ENCODE measurements around the gene ACAP2.

Gene ACAP2

DNA sequence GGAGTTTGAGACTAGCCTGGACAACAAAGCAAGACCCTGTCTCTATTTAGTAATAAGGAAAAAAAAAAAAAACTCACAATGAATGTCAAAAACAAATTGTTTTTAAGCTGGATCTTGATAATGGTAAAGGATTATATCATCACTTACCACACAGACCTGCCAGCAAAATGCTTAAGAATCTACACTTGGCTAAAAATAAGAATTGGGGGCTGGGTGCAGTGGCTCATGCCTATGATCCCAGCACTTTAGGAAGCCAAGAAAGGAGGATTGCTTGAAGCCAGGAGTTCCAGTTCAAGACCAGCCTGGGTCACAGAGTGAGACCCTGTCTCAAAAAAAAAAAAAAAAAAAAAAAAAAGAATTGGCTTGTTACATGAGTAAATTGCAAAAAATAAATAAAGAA is 31.0 kb downstream of the ACAP2 start:
- H3K4me3 ChIP-seq (ENCODE audit: severe bottlenecking): no peak overlapping the region
- no peaks in the 10 kb centered on the region for H3K4me1 ChIP-seq (ENCODE audit: insufficient read depth, poor library complexity, severe bottlenecking)
- H3K9me3 ChIP-seq (ENCODE audit: severe bottlenecking): no peaks in the 10 kb centered on the region
- no peaks in the 10 kb centered on the region for H3K36me3 ChIP-seq (ENCODE audit: low read depth)
- TF ChIP-seq, protein P1, sequence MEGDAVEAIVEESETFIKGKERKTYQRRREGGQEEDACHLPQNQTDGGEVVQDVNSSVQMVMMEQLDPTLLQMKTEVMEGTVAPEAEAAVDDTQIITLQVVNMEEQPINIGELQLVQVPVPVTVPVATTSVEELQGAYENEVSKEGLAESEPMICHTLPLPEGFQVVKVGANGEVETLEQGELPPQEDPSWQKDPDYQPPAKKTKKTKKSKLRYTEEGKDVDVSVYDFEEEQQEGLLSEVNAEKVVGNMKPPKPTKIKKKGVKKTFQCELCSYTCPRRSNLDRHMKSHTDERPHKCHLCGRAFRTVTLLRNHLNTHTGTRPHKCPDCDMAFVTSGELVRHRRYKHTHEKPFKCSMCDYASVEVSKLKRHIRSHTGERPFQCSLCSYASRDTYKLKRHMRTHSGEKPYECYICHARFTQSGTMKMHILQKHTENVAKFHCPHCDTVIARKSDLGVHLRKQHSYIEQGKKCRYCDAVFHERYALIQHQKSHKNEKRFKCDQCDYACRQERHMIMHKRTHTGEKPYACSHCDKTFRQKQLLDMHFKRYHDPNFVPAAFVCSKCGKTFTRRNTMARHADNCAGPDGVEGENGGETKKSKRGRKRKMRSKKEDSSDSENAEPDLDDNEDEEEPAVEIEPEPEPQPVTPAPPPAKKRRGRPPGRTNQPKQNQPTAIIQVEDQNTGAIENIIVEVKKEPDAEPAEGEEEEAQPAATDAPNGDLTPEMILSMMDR (IDR thresholded peaks at IDR 0.05; ENCODE audit: poor library complexity, severe bottlenecking): no peak
- H3K27ac ChIP-seq (ENCODE audit: poor library complexity, severe bottlenecking): no peak overlapping the region
- ATAC-seq (ENCODE audit: low read depth) (no peak), DNase-seq (ENCODE audit: low spot score) (no peak)
- H3K27me3 ChIP-seq (ENCODE audit: insufficient read depth, poor library complexity, severe bottlenecking): no peaks in the 10 kb centered on the region

DNA sequence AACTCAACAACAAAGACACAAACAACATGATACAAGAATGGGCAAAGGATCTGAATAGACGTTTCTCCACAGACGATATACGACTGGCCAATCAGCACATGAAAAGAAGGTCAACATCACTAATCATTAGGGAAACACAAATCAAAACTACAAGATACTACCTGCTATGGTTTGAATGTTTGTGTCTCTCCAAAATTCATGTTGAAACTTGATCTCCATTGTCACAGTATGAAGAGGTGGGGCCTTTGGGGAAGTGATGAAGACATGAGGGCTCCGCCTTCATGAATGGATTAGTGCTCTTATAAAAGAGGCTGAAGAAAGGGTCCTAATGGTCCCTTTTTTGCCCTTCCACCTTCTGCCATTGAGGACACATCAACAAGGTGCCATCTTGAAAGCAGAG is 32.3 kb downstream of the ACAP2 start:
- no peaks in the 10 kb centered on the region for H3K4me1 ChIP-seq (ENCODE audit: insufficient read depth, poor library complexity, severe bottlenecking)
- no peak overlapping the region for H3K4me3 ChIP-seq (ENCODE audit: severe bottlenecking)
- TF ChIP-seq, protein P1 (IDR thresholded peaks at IDR 0.05; ENCODE audit: poor library complexity, severe bottlenecking): no peak
- H3K9me3 ChIP-seq (ENCODE audit: severe bottlenecking): no peaks in the 10 kb centered on the region
- DNase-seq (ENCODE audit: low spot score) (no peak), ATAC-seq (ENCODE audit: low read depth) (no peak)
- no peaks in the 10 kb centered on the region for H3K27me3 ChIP-seq (ENCODE audit: insufficient read depth, poor library complexity, severe bottlenecking)
- no peak overlapping the region for H3K27ac ChIP-seq (ENCODE audit: poor library complexity, severe bottlenecking)
- H3K36me3 ChIP-seq (ENCODE audit: low read depth): no peaks in the 10 kb centered on the region

DNA sequence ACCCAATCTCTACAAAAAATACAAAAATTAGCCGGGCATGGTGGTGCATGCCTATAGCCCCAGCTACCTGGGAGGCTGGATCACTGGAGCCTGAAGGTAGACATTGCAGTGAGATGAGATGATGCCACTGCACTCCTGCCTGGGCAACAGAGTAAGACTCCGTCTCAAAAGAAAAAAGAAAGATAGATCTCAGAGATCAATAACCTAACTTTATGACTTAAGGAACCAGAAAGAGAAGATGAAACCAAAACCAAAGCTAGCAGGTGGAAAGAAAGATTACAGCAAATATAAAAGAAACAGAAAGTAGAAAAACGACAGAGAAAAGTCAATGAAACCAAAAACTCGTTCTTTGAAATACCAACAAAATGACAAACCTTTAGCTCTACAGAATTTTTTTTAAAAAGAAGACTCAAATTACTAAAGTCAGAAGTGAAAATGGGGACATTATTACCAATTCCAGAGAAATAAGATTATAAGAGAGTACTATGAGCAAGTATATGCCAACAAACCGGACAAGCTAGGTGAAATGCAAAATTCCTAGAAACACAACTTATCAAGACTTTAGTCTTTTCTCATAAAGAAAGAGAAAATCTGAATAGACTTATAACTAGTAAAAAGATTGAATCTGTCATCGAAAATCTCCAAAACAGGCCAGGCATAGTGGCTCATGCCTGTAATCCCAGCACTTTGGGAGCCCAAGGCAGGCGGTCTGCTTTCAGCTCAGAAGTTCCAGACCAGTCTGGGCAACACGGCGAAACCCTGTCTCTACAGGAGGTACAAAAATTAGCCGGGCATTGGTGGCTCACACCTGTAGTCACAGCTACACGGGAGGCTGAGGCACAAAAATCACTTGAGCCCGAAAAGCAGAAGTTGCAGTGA is 35.0 kb downstream of the ACAP2 start:
- Histone ChIP-seq H3K27ac (ENCODE audit: poor library complexity, severe bottlenecking) (no peak overlapping the region), H3K27me3 (ENCODE audit: insufficient read depth, poor library complexity, severe bottlenecking) (no peaks in the 10 kb centered on the region), H3K9me3 (ENCODE audit: severe bottlenecking) (no peaks in the 10 kb centered on the region), H3K4me1 (ENCODE audit: insufficient read depth, poor library complexity, severe bottlenecking) (no peaks in the 10 kb centered on the region), H3K36me3 (ENCODE audit: low read depth) (no peaks in the 10 kb centered on the region), H3K4me3 (ENCODE audit: severe bottlenecking) (no peak overlapping the region)
- TF ChIP-seq, protein P1 (IDR thresholded peaks at IDR 0.05; ENCODE audit: poor library complexity, severe bottlenecking): no peak
- DNase-seq (ENCODE audit: low spot score) (no peak), ATAC-seq (ENCODE audit: low read depth) (no peak)

DNA sequence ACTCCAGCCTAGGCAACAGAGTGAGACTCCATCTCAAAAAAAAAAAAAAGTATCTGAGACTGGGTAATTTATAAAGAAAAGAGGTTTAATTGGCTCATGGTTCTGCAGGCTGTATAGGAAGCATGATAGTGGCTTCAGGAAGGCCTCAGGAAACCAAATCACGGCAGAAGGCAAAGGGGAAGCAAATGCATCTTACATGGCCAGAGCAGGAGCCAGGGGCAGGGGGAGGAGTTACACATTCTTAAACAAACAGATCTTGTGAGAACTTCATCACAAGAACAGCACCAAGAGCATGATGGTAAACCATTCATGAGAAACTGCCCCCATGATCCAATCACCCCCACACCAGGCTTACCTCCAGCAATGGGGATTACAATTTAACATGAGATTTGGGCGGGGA is 37.2 kb downstream of the ACAP2 start:
- Histone ChIP-seq H3K27ac (ENCODE audit: poor library complexity, severe bottlenecking) (no peak overlapping the region), H3K4me3 (ENCODE audit: severe bottlenecking) (no peak overlapping the region), H3K4me1 (ENCODE audit: insufficient read depth, poor library complexity, severe bottlenecking) (no peaks in the 10 kb centered on the region), H3K27me3 (ENCODE audit: insufficient read depth, poor library complexity, severe bottlenecking) (no peaks in the 10 kb centered on the region), H3K36me3 (ENCODE audit: low read depth) (no peaks in the 10 kb centered on the region; the same call in 1 of the 2 replicates), H3K9me3 (ENCODE audit: severe bottlenecking) (no peaks in the 10 kb centered on the region)
- TF ChIP-seq, protein P1 (IDR thresholded peaks at IDR 0.05; ENCODE audit: poor library complexity, severe bottlenecking): no peak
- no peak for ATAC-seq (ENCODE audit: low read depth)
- DNase-seq (ENCODE audit: low spot score): no peak

DNA sequence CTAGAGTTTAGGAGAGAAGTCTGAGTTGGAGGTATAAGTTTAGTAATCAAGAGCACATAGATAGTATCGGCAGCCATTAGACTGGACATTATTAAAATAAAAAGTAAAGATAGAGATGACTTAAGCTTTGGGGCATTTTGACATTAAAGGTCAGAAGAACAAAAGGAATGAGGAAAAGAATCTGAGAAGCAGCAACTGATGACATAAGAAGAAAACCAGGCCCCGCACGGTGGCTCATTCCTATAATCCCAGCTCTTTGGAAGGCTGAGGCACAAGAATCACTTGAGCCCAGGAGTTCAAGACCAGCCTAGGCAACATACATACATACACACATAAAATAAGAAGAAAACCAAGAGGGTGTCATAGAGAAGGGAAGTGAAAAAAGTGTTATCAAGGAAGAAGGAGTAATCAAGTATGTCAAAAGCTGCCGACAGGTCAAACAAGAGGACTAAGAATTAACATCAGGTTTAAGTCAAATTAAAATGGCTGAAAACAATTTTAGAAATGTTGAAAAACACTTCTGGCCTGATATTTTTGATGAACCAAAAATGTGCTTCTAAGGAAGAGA is 38.9 kb downstream of the ACAP2 start:
- Histone ChIP-seq H3K9me3 (ENCODE audit: severe bottlenecking) (no peaks in the 10 kb centered on the region), H3K27ac (ENCODE audit: poor library complexity, severe bottlenecking) (no peak overlapping the region), H3K27me3 (ENCODE audit: insufficient read depth, poor library complexity, severe bottlenecking) (no peaks in the 10 kb centered on the region), H3K4me1 (ENCODE audit: insufficient read depth, poor library complexity, severe bottlenecking) (no peaks in the 10 kb centered on the region), H3K4me3 (ENCODE audit: severe bottlenecking) (no peak overlapping the region), H3K36me3 (ENCODE audit: low read depth) (no peaks in the 10 kb centered on the region; the same call in 1 of the 2 replicates)
- no peak for DNase-seq (ENCODE audit: low spot score)
- ATAC-seq (ENCODE audit: low read depth): no peak
- TF ChIP-seq, protein P1 (IDR thresholded peaks at IDR 0.05; ENCODE audit: poor library complexity, severe bottlenecking): no peak

All from RWPE2 (cell line).